K562 (cell line): ENCODE results near the gene MZB1. TPM values are rescaled to one million over a fixed set of nuclear protein-coding genes. Genes with fewer than 3 reads are reported as not detected.

Source experiments
- E2F1 ChIP-seq: sonication (generic); formaldehyde crosslinking; IDR thresholded peaks from 2 replicates; pipeline ENCODE4 v1.8.1; 2023; ENCODE audit warnings: mild to moderate bottlenecking, missing genetic modification reagents, moderate library complexity
- ELF2 ChIP-seq: fragments of 250-450 bp; sonication (Bioruptor Pico); IDR thresholded peaks from 2 replicates; pipeline ENCODE4 v1.5.0; 2021; ENCODE audit warnings: mild to moderate bottlenecking
- GABPB2 ChIP-seq: fragments of 250-450 bp; sonication (Bioruptor Pico); conservative IDR thresholded peaks from 2 replicates; pipeline ENCODE4 v1.5.1; 2021; ENCODE audit warnings: mild to moderate bottlenecking
- HINFP ChIP-seq: fragments of 450-650 bp; conservative IDR thresholded peaks from 2 replicates; pipeline ENCODE4 v1.6.1; 2016; ENCODE audit warnings: missing genetic modification characterization, low read depth, mild to moderate bottlenecking, control low read depth, missing compliant biosample characterization
- HMG20A ChIP-seq: fragments of 450-650 bp; formaldehyde crosslinking; conservative IDR thresholded peaks from 2 replicates; pipeline ENCODE4 v1.4.0; 2020; ENCODE audit warnings: mild to moderate bottlenecking, mixed read lengths
- MEIS2 ChIP-seq: fragments of 450-650 bp; IDR thresholded peaks from 2 replicates; pipeline ENCODE4 v1.6.1; 2014; ENCODE audit warnings: mild to moderate bottlenecking; ENCODE audit not compliant: partially characterized antibody
- MYC ChIP-seq, 2 experiments: fragments of 250-450 bp in 1 of 2; sonication (Bioruptor Pico) in 1 of 2; IDR thresholded peaks; 2 replicates each; pipeline versions ENCODE4 v1.5.1 to v1.6.1; 2012 to 2021; ENCODE audit warnings: low read depth in 2 of 2, borderline replicate concordance in 1 of 2, improper control_type of control experiment in 1 of 2, low read length in 1 of 2, mild to moderate bottlenecking in 1 of 2, moderate library complexity in 1 of 2
- NONO ChIP-seq, 2 experiments: fragments of 200-400 bp in 1 of 2; fragments of 450-650 bp in 1 of 2; formaldehyde crosslinking in 1 of 2; IDR thresholded peaks; 2 replicates each; pipeline ENCODE4 v1.6.1; 2017; ENCODE audit warnings: low read depth in 2 of 2, mild to moderate bottlenecking in 2 of 2, moderate library complexity in 2 of 2, low read length in 1 of 2
- NR2C1 ChIP-seq, 2 experiments: fragments of 450-650 bp; IDR thresholded peaks; 2 replicates each; pipeline ENCODE4 v1.6.1; 2017; ENCODE audit warnings: mild to moderate bottlenecking in 2 of 2, antibody characterized with exemption in 1 of 2, inconsistent platforms in 1 of 2, missing compliant biosample characterization in 1 of 2, missing genetic modification characterization in 1 of 2
- RBM17 ChIP-seq: fragments of 200-400 bp; formaldehyde crosslinking; IDR thresholded peaks from 2 replicates; pipeline ENCODE4 v1.6.1; 2017; ENCODE audit warnings: low read depth, mild to moderate bottlenecking, low read length, borderline replicate concordance
- SIX5 ChIP-seq, 2 experiments: IDR thresholded peaks; 2 replicates each; pipeline ENCODE4 v1.6.1; 2011; ENCODE audit warnings: low read length in 2 of 2, borderline replicate concordance in 1 of 2, low read depth in 1 of 2, mild to moderate bottlenecking in 1 of 2, moderate library complexity in 1 of 2; ENCODE audit not compliant: insufficient read depth in 1 of 2
- TCF15 ChIP-seq: fragments of 250-450 bp; sonication (Bioruptor Pico); IDR thresholded peaks from 2 replicates; pipeline ENCODE4 v1.8.0; 2022; ENCODE audit warnings: moderate library complexity, mild to moderate bottlenecking, inconsistent platforms
- TCF3 ChIP-seq: sonication (generic); formaldehyde crosslinking; IDR thresholded peaks from 2 replicates; pipeline ENCODE4 v1.4.0; 2020; ENCODE audit warnings: mild to moderate bottlenecking, missing genetic modification reagents
- TFAP4 ChIP-seq: sonication (generic); formaldehyde crosslinking; IDR thresholded peaks from 2 replicates; pipeline ENCODE4 v1.8.0; 2022; ENCODE audit warnings: missing genetic modification reagents, mild to moderate bottlenecking, moderate library complexity, borderline replicate concordance
- ZBTB1 ChIP-seq: sonication (generic); formaldehyde crosslinking; IDR thresholded peaks from 2 replicates; pipeline ENCODE4 v1.8.1; 2023; ENCODE audit warnings: missing genetic modification reagents, low read depth, mild to moderate bottlenecking, borderline replicate concordance
- ZBTB43 ChIP-seq: sonication (generic); formaldehyde crosslinking; IDR thresholded peaks from 2 replicates; pipeline ENCODE4 v1.8.0; 2023; ENCODE audit warnings: mild to moderate bottlenecking, missing genetic modification reagents
- ZFP30 ChIP-seq: fragments of 250-450 bp; sonication (Bioruptor Pico); IDR thresholded peaks from 2 replicates; pipeline ENCODE4 v1.8.0; 2022; ENCODE audit warnings: moderate library complexity, mild to moderate bottlenecking, inconsistent platforms, borderline replicate concordance
- ZNF184 ChIP-seq: sonication (generic); formaldehyde crosslinking; IDR thresholded peaks from 2 replicates; pipeline ENCODE4 v1.5.0; 2020; ENCODE audit warnings: missing genetic modification reagents
- ZNF75A ChIP-seq: fragments of 450-650 bp; formaldehyde crosslinking; IDR thresholded peaks from 2 replicates; pipeline ENCODE4 v1.4.0; 2020; ENCODE audit warnings: mild to moderate bottlenecking
- ZSCAN32 ChIP-seq: fragments of 450-650 bp; formaldehyde crosslinking; IDR thresholded peaks from 2 replicates; pipeline ENCODE4 v1.4.0; 2020; ENCODE audit warnings: mild to moderate bottlenecking, moderate library complexity
- polyA plus RNA-seq, 8 experiments: library from polyadenylated mRNA; depleted of rRNA in 4 of 8; stranded (reverse) in 5 of 8; unstranded in 3 of 8; fragments of >200 nt; fragmentation: Nextera tagmentation in 2 of 8; fragmentation: Illumina TruSeq in 1 of 8; extraction: Ambion mirVana in 2 of 8; extraction: Trizol in 1 of 8; gene quantifications; 2 replicates each; pipeline versions ENCODE4 v1.2.1 to v1.2.3, GENCODE V29; 2011 to 2014; ENCODE audit warnings: inconsistent platforms in 1 of 8, missing spikeins in 1 of 8
- total RNA-seq, 7 experiments: library from RNA; depleted of rRNA in 6 of 7; stranded (reverse); fragments of >200 nt in 6 of 7; fragmentation: Illumina TruSeq in 2 of 7; extraction: Trizol in 2 of 7; gene quantifications; 2 replicates each; pipeline versions ENCODE4 v1.2.1 to v1.2.3, GENCODE V29; 2011 to 2021; ENCODE audit warnings: low replicate concordance in 1 of 7

Gene MZB1
- total and polyA plus RNA-seq, 9 of the 15 experiments (the other 6 are each of a cell fraction or from before 2014, with no cell fraction given) = 0.13 to 0.31 TPM; not detected in 7

- TF ChIP-seq E2F1 (CRISPR knock-in tag) (no peak), ZSCAN32 (CRISPR knock-in tag) (no peak), HMG20A (CRISPR knock-in tag) (no peak), MYC (IDR thresholded peaks at IDR 0.05; ENCODE audit: low read depth, low read length) (peak; percentile 74), MYC (CRISPR knock-in tag; IDR thresholded peaks at IDR 0.05; ENCODE audit: borderline replicate concordance, low read depth) (no peak), GABPB2 (CRISPR knock-in tag) (no peak), ZBTB43 (CRISPR knock-in tag) (no peak), SIX5 (IDR thresholded peaks at IDR 0.05; ENCODE audit: borderline replicate concordance in 1 of 2, insufficient read depth in 1 of 2, low read depth in 1 of 2, low read length in 2 of 2) (no peak), HINFP (tag) (no peak), RBM17 (no peak), ELF2 (CRISPR knock-in tag) (no peak), NR2C1 (IDR thresholded peaks at IDR 0.05) (peak; percentile 60; the same call in 1 of the 2 replicates), NR2C1 (tag; IDR thresholded peaks at IDR 0.05) (0 out of 2 replicates have a peak, but pooled peaks have one; percentile 42), MEIS2 (no peak), NONO (IDR thresholded peaks at IDR 0.05; ENCODE audit: low read depth in 2 of 2, low read length in 1 of 2) (no peak), ZNF184 (CRISPR knock-in tag) (no peak), TCF3 (CRISPR knock-in tag) (0 out of 2 replicates have a peak, but pooled peaks have one; percentile 12), ZFP30 (CRISPR knock-in tag) (no peak), ZNF75A (no peak), TCF15 (CRISPR knock-in tag) (no peak), TFAP4 (CRISPR knock-in tag) (peak; percentile 56; the same call in 1 of the 2 replicates), ZBTB1 (CRISPR knock-in tag) (no peak)
These were observed 4.4 kb downstream of the MZB1 start (continued) for GRCh38 chr5:139385061-139386049.
